ENCODE results near the gene FAM20A.

The FAM20A gene

GRCh38 chr17:68600931-68601564 lies at the start of gene FAM20A:
TSS of gene FAM20A (minus strand) at chr17:68601367. CDS start at chr17:68600666, 701 bp downstream.
- no peak for TF ChIP-seq CTCF (IDR thresholded peaks at IDR 0.05; ENCODE audit: low read depth, low read length)
- no peak within 1 kb of the TSS for H3K4me3 ChIP-seq (ENCODE audit: low read depth, low read length)

- no peak for TF ChIP-seq CTCF (IDR thresholded peaks at IDR 0.05; ENCODE audit: low read depth, low read length)
- H3K4me3 ChIP-seq (ENCODE audit: low read depth, low read length), result no peak overlapping the region
These were observed 48.2 kb upstream of the FAM20A start for GRCh38 chr17:68649324-68649723.

- H3K4me3 ChIP-seq (ENCODE audit: low read depth, low read length), result no peak overlapping the region
- no peak for TF ChIP-seq CTCF (IDR thresholded peaks at IDR 0.05; ENCODE audit: low read depth, low read length)
These were observed 45.7 kb upstream of the FAM20A start for GRCh38 chr17:68646626-68647526.

- no peak overlapping the region for H3K4me3 ChIP-seq (ENCODE audit: low read depth, low read length)
- TF ChIP-seq CTCF (IDR thresholded peaks at IDR 0.05; ENCODE audit: low read depth, low read length), result no peak
These were observed 40.9 kb upstream of the FAM20A start for GRCh38 chr17:68642118-68642412.

GRCh38 chr17:68641276-68642117 lies 40.3 kb upstream of the FAM20A start:
- TF ChIP-seq CTCF (IDR thresholded peaks at IDR 0.05; ENCODE audit: low read depth, low read length), result no peak

GRCh38 chr17:68640242-68640989 lies 39.2 kb upstream of the FAM20A start:
- no peak overlapping the region for H3K4me3 ChIP-seq (ENCODE audit: low read depth, low read length)
- TF ChIP-seq CTCF (IDR thresholded peaks at IDR 0.05; ENCODE audit: low read depth, low read length), result no peak

More at GRCh38 chr17:68641276-68642117, 40.3 kb upstream of the FAM20A start:
- no peak overlapping the region for H3K4me3 ChIP-seq (ENCODE audit: low read depth, low read length)

Measured in WI38 (cell line).